HPDE6-E6E7 (cell line): ENCODE measurements around the gene ATP13A4.
A peak's percentile ranks its signal among the peaks of the same experiment; 100 is the strongest.

Source experiments
- DNase-seq: peaks from one replicate; pipeline ENCODE4 v3.0.0; 2011; ENCODE audit warnings: missing footprints; ENCODE audit errors: extremely low spot score

The ATP13A4 gene

GRCh38 chr3:193554811-193555210, at the start of gene ATP13A4:
ATP13A4 (minus strand) TSS chr3:193554895; CDS start chr3:193554799, 96 bp downstream.
- no peak for DNase-seq

GRCh38 chr3:193599393-193599792, 44.7 kb upstream of the ATP13A4 start:
- no peak for DNase-seq

DNA sequence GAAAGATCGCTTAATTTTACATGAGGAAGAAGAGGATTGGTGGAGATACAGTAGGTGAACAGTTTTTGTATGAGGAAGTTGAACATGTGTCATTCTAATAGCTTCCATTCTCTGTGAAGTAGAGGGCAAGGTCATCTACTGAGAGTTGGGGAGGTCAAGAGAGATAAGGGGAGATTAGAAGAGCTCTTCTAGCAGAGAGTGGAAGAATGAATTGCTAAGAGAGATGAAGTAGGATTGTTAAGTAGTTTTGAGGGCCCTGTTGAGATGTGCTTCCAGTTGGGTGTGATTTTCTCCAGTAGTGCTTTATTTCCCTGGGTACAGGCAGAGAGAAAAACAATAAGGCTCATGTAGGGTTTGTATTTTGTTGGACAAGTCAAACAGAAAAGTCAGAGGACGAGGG, 43.5 kb upstream of the ATP13A4 start:
- no peak for DNase-seq

DNA sequence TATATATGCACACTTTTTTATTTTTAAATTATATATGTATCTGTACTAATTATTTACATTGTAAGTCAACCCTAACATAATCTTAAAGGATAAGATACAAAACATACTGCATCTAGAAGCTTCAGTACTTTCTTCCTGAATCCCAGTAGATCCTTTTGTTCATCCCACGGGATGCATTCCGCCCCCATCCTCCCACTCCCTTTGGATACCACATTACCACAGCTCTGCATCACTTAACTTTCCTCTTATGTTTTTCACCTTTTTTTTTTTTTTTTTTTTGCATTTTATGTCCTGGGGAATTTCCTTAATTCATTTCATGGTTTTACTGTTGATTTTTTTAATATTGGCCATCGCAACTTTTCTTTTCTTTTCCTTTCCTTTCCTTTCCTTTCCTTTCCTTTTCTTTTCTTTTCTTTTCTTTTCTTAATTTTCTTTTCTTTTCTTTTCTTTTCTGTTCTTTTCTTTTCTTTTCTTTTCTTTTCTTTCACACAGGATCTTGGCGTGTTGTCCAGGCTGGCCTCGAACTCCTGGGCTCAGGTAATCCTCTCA, 41.3 kb upstream of the ATP13A4 start:
- no peak for DNase-seq

DNA sequence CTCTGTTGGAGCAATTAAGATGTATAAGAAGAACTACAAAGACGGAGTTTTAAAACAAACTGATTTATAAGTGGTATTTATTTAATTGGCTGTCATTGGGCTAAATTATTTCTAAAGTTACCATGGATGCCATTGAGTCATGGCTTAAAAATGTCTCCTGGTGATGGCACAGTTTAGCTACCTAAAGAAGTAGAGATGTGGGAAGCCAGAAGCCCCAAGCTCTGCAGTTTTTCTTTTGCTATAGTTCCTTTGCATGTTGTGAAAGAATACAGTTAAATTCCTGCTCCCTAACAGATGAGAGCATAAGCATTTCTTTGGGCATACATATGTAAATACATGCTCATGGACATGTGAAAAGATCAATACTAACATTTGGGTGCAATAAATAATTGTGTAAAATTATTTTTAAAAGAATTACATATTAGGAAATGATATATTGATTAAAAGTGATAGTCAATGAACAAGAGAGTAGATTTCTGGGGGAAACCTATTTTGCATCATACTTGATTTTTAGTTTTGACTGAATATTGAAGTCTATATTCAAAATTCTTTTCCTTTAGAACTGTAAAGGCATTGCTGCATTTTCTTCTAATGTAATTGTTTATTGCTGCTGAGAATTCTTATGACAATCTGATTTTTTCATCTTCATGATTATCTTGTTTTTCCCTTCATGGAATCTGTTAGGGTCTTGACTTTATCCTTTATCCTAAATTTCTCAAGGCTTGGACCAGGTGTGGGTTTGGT, 40.4 kb upstream of the ATP13A4 start:
- no peak for DNase-seq

- peak; percentile 16 for DNase-seq
Measured at GRCh38 chr3:193593668-193594030, 39.0 kb upstream of the ATP13A4 start.

DNA sequence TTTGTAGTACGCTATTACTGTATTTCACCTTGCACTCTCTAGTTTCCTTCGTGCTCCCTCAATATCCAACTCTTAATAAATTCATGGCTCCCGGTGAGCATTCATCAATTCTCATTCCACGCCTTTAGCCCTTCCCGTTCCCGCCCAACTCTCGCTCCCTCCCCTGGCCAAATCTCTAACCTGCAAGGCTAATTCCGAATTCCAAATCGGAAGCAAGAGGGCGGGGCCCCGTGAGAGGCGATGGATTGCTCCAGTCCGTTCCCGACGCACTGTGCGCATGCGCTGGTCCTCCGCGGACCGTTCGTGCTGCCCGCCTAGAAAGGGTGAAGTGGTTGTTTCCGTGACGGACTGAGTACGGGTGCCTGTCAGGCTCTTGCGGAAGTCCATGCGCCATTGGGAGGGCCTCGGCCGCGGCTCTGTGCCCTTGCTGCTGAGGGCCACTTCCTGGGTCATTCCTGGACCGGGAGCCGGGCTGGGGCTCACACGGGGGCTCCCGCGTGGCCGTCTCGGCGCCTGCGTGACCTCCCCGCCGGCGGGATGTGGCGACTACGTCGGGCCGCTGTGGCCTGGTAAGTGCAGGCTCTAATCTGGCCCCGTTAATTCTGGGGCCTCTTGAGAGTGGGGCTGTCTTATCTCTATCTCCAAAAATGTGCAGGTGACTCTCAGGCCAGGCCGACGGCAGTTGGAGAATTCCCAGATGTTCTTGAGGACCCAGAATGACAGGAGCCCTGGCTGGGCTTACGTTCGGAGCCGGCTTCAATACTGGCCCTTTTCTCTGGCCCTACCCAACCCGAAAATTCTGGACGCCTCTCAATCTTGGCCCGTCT, 38.4 kb upstream of the ATP13A4 start, which contains the start of gene OPA1:
Gene OPA1 (plus strand): TSS at position 368 of the 827 bp plus-strand sequence. CDS start 170 bp downstream, at position 538.
- peak; percentile 99 for DNase-seq

DNA sequence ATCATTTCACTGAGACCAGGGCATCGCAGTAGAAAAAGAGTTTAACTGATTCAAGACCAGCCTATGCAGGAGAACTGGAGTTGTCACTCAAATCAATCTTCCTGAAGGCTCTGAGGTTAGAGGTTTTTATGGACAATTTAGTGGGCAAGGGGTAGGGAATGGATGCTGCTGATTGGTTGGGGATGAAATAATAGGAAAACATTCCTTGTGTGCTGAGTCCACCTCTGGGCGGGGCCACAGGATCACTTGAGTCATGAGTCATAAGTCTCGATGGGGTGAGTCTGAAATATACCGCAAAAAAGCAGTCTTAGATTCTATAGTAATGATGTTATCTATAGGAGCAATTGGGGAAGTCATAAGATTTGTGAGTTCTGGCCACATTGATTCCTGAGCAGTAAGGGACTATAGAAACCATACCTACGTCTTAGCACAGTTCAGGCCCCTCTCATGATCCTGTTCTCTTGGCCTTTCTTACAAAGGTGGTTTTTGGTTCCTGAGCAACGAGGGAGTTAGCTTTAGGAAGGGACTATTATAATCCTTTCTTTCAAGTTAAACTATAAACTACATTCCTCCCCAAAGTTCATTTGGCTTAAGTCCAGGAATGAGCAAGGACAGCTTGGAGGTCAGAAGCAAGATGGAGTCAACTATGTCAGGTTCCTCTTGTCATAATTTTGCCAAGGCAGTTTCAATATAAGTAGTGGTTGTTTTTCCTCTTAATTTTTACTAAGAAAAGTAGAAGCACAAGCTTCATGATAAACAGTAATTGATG, 35.6 kb upstream of the ATP13A4 start:
- DNase-seq: peak; percentile 57

DNA sequence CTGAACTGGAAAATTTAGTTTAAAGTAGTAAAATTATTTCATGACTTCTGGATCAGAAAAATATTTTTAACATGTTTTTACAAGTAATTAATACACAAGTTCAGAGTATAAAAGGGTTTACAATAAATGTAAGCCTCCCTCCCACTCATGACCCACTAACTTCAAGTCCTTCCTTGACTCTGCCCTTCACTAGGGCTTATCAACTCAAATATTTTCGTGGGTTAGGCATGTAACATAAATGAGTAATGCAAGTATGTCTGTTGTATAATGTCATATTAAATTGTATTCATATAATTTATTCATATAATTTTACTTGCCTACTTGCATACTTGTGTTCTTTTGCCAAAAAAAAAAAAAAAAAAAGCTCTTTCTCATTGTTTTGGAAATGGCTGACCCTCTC, 34.9 kb upstream of the ATP13A4 start:
- DNase-seq: no peak

- DNase-seq: no peak
Measured at GRCh38 chr3:193589129-193589528, 34.4 kb upstream of the ATP13A4 start.

- no peak for DNase-seq
Measured at GRCh38 chr3:193586526-193586925, 31.8 kb upstream of the ATP13A4 start.

DNA sequence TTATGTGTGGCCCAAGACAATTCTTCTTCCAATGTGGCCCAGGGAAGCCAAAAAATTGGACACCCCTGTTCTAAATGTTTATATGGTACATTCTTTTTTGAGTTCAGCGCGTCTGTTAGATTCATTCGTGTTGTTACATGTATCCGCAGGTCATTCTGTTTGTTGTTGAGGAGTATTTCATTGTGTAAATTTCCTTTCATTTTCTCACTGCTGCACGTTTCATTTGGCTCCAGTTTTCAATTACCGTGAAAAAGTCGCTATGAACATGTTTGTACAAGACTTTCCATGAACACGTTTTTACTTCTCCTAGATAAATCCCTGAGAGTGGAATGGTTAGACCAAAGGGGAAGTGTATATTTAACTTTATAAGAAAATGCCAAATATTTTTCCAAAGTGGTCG, 30.8 kb upstream of the ATP13A4 start:
- peak; percentile 25 for DNase-seq

- no peak for DNase-seq
Measured at GRCh38 chr3:193574488-193575070, 19.9 kb upstream of the ATP13A4 start.

DNA sequence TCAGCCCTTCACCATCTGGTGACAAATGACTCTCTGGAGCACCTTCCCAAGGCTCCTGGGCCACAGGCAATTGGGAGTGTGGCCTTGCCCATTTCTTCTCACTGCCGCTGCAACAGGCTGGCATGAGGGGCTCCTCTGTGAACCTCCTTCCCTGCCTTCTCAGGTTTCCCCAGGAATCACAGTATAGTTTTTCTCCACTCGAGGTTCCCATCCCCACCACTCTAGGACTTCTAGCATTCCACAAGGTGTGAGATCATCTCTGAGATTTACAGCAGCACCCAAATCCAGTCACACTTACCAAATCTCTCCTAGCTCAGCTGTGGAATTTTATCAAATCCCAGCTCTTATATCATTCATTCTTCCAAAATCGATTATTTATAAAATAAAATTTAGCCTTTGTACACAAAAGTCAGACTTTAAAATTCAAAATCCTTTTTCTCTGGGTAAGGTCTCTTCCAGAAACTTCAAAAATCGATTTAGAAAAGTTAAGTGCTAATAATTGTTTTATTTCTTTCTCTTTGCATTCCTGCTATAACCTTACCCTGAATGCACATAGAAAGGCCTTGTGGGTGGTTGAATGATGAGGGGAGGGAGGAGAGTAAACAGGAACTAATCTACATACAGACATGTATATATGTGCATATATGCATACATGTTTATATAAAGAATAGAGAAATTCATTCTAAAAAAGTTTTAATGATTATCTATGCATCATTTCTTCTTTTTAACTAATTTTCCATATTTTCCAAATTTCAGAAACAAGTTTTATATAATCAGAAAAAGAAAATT, 18.9 kb upstream of the ATP13A4 start:
- no peak for DNase-seq

DNA sequence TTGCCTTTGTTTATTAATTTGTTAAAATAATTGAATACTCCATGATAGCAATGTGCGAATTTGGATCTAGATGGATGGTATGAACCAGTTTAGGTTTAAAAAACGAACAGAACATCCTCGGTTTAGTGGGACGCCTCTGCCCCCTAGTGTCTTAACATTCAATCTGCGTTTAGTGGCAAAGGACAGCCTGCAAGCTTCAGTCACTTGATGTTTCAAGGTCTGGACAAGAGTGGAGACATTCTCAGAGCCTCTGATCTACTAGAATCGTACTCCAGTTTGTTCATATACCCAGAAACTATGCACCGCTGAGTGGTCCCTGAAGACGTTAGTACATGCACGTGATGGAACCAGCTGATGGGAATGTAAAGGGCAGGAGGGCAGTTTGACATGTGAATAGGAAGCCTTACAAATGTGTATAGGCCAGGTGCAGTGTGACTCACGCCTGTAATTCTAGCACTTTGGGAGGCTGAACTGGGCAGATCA, 17.8 kb upstream of the ATP13A4 start:
- DNase-seq: peak; percentile 37

GRCh38 chr3:193569119-193569518, 14.4 kb upstream of the ATP13A4 start:
- DNase-seq: no peak

- peak; percentile 52 for DNase-seq
Measured at GRCh38 chr3:193564012-193564411, 9.3 kb upstream of the ATP13A4 start.

DNA sequence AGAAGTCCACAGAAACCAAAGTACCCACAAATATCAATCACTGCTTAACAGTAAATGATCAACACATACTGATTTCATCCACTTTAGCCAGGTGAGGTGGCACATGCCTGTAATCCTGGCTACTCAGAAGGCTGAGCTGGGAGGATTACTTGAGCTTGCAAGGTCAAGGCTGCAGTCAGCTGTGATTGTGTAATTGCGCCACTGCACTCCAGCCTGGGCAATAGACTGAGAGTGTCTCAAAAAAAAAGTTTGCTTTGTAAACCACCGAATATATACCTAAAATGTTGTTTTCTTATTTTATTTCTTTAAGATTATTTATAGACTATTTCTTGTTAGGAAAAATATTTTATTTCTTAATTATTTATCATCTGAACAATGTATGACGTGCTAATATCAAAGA, 8.7 kb upstream of the ATP13A4 start:
- DNase-seq: no peak

DNA sequence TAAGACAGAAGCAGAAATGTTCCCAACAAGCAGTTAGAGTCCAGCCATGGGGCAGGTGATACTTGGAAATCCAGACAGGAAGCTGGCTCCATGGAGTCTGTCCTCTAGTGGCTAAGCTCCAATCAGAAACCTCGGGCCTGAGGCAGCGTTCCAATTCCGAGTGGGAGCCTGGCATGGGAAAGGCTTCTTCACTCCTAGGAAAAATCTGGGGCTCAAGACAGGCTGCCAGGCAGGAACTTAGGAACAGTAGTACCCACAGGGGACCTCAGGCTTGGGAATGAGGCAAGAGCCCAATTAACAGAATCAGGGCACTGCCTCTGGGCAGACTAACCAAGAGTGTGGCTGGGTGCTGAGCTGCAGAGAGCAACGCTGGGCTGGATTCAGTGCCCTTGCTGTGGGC, 6.2 kb upstream of the ATP13A4 start:
- no peak for DNase-seq

DNA sequence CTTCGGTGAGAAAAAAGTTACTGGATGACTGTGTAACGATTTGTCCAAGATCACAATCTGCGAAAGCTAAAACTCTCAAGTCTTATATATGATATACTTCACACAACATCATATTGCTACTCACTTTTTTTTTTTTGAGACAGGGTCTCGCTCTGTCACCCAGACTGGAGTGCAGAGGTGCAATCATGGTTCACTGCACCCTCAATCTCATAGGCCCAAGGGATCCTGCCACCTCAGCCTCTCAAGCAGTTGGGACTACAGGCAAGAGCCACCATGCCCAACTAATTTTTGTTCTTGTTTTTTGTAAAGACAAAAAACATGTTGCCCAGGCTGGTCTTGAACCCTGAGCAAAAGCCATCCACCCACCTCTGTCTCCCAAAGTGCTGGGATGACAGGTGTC, 5.4 kb upstream of the ATP13A4 start:
- no peak for DNase-seq

DNA sequence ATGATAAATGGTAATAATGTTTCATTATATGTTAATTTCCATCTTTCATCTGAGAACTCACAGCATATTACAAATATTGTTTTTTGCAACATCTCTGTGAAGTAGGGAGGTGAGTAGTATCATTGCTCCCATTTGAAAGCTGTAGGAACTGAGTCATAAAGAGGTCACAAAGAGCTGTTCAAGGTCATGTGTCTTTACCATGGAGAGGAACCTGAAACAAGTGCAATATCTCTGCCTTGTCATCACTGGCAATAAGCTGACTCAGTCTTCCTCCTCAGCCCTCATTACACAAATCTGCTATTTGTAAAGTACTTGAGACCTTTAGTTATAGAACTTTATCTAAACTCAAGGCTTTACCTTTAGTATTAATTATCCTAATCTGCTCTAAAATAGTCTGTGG, 4.4 kb upstream of the ATP13A4 start:
- no peak for DNase-seq
